GM21528 (cell line): ENCODE data around the gene CD34.
"Not testable (repeated sequence)": the region's sequence is repeated elsewhere in the genome, so short reads cannot be mapped to it uniquely, and the experiment has no call there.

Experiments
- ATAC-seq: cut with Tn5 transposase; IDR thresholded peaks from one replicate; pipeline ENCODE4 v1.9.1; 2021; ENCODE audit warnings: mild to moderate bottlenecking, moderate library complexity; ENCODE audit not compliant: unreplicated experiment, low FRiP score

CD34 gene

DNA sequence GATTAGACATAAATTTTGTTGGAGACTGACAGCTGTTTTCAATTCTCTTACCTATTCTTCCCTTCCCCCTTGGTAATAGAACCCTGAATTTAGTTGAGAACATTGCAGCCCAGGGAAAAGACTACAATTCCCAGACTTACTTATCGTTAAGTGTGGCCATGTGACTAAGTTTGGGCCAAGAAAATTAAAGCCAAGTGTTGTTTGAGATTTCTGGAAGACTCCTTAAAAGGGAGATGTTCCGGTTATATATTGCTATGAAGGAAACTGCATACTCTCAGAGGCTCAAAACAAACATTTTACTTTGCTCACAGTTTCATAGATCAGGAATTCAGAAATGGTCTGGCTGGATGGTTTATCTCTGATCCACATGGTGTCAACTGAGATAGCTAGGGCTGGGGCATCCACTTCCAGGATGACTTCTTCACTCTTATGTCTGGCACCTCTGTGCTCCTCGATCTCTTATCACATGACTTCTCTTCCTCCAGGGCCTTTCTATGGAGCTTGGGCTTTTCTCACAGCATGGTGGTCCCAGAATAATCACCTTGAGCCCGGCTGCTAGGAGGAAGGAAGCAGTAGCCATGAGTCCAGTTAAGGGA lies 22.4 kb upstream of the CD34 start:
- no peak for ATAC-seq

DNA sequence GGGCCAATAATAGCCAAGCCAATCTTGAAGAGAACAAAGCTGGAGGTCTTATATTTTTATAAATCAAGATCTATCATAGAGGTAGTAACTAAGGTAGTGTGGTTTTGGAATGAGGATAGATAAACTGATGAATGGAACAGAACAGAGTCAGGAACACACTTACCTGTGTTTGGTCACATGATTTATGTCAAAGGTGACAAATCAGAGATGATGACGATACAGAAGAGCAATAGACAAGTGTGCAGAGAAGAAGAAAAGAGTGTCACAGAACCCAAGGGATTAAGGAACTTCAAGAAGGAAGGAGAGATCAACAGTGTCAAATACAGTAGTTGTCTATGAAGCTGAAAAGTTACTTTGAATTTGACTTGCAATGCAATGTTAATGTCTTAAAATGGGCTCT lies 16.1 kb upstream of the CD34 start:
- ATAC-seq: no peak

DNA sequence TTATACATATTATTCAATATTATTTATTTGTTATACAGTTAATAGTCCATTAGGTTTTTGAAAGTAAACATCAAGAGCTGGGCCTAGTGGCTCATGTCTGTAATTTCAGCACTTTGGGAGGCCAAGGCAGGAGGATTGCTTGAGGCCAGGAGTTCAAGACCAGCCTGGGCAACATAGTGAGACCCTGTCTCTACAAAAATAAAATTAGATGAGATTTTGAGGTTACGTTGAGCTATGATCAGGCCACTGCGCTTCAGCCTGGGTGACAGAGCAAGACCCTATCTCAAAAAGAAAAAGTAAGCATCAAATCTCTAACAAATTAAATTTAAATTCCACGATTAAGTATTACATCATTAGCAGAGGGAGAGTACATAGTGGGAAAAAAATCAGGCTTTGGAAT lies 15.0 kb upstream of the CD34 start:
- not testable (repeated sequence) for ATAC-seq

DNA sequence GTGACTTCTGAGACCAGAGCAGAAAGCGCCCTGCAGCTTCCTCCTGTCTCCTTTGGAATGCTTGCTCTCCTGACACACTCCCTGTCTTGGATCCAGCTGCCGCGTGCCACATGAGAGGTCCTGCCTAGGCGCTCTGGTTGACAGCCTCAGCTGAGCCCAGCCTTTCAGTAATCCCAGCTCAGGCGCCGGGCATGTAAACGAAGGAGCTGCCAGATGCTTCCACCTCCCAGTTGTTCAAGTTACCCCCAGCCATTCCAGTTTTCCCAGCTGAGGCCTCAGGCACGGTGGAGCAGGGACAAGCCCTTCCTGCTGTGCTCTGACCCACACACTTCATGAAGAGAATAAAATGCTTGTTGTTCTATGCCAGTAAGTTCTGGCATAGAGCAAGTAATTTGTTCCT lies 14.3 kb upstream of the CD34 start:
- no peak for ATAC-seq

DNA sequence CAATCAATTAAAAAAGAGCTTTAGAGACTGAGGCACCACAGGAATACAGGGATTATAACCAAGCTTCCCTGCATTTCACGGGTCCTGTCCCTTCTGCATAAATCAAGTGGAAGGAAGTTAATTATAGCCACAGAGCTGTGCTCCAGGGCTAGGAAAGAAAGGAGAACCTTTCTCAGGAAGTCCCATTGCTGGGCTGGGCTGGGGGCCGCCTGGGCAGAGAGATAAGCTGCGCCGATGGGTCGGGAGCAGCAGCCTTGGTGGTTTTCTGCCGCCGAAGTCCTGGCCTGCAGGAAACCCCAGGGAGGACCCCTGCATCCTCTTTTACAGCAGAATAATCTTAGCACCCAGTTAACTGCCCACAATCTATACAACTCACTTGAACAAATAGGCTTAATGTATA lies 12.6 kb upstream of the CD34 start:
- ATAC-seq: no peak

DNA sequence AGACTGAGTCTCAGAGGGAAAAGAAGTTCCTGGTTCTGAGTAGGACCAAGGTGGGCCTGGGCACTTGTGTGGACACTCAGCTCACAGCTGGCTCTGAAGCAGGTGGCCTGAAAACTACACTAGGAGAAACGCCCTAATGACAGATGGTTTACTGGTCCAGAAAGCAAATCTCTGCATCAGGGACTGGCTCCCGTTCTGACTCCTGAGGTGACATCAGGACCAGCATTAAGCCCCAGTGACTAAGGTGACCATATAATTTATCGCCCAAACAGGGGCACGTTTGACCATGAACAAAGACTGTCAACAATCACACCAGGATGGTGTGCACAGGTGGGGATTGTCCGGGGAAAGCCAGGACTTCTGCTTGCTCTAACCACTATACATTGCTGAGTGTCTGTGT lies 12.2 kb upstream of the CD34 start:
- no peak for ATAC-seq

DNA sequence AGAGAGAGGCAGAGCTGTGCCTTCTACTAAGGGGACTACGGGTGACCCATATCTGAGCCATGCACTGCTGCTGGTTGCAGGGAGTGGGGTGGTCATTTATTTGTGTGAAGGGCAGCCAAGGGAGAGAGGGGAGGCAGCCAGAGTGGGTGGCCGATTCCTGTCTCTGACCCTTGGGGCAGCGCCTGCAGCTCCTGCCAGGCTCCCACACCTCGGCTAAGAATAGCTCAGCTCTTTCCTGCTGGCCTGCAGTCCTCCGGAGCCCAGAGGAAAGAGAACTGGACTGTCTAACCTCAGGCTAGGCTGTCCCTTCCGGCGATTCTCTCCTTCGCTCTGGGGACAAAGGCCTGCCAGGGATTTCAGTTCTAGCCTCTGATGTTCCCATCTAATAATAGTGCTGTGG lies 11.6 kb upstream of the CD34 start:
- ATAC-seq: no peak

DNA sequence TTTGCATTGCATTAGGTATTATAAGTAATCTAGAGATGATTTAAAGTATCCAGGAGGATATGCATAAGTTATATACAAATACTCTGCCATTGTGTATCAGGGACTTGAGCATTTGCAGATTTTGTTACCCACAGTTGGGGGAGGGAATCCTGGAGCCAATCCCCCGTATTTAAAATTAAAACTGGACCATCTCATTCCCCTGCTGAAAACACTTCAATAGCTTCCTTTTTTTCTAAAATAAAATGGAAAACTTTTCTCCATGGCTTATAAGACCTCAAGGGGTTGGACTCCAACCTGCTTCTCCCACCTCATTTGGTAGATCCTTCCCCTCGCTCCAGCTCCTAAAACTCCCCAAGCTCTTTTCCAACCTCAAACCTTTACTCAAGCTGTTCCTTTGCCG lies 10.4 kb upstream of the CD34 start:
- no peak for ATAC-seq

DNA sequence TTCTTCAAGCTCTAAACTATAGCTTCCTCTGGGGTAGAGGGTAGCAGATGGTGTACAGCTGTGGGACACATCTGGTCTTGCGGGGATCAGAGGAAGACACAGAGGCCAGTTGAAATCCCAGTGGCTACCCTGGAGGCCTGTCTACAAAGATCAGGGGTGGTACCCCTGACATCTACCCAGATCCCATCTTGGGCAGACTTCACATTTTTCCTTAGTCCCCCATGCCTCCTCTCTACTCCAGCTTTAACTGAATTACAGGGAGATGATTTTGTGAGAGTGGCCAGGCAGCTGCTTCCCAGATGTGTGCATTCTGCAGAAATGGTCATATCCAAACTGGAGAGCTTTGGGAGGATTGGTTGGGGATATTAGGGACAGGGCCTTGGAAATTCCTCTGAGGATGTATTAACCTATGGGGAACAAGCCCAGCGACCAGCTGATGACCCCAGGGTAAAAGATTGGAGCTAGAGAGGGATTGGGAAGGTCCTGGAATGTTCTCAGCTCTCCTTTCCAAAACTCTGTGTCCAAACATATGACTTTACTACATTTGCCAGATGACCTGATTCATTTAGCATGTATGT lies 9.6 kb upstream of the CD34 start:
- no peak for ATAC-seq

DNA sequence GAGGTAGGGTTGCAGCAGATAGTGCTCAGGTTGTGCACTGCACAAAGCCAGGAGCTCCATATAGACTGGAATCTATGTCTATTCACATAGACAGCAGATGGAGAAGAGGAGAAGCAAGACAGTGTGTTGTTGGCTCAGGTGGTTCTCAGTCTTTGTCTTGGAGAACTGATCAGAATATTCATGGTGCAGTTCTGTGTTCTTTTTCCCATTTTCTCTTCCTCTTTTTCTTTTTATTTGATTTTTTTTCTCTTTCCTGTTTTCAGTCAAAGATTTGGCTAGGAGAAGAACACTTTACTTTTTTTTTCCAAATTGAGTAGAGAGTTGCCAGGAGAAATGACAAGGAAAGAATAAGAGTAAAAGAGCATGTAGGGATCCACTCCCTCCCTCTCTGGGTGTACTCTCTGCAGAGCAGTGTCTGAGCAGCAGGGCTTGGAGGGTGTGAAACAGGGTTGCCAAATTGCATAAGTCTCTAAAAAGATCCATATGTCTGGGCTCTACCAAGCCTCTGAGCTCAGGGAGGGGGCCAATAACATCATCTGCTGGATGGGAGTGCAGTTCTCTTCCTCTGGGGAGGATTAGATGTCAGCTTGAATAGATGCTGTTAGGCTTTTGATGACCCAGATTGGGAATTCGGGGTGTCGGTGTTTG lies 8.7 kb upstream of the CD34 start:
- ATAC-seq: no peak

DNA sequence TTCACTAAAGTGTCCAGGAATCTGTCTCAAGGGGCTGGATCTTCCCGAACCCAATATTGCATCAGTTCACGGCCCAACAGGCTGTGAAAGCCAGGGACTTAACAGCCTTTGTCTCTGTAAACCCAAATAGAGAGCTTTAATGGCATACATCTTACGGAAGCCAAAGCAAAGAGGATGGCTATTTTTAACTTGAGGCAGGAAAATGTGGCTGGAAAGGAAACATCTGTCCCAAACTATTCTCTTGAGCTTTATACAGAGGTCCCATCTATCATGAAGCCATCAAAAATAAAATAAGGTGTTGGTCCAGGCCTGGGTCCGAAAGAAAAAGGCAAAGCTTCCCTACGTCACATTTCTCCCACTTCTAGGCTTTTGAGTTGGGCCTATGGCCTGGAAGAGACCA lies 7.7 kb upstream of the CD34 start:
- ATAC-seq: no peak

DNA sequence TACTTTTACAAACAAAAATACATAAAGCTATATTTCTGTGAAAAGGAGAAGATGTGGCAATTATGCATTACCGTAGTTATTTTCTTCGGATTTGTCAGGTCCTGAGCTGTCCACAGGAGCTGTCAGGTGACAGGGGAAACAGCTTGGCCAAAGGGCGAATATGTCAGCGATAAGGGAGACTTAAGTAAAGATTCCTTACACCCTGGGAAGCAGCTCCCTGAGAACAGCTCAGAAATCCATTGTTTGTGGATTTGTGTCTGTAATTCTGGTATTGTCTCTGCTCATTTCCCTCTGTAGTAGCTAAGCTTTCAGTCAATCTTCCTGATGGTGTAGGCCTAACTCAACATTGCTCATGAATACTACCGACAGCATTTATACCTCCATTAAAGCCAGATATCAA lies 7.1 kb upstream of the CD34 start:
- no peak for ATAC-seq

DNA sequence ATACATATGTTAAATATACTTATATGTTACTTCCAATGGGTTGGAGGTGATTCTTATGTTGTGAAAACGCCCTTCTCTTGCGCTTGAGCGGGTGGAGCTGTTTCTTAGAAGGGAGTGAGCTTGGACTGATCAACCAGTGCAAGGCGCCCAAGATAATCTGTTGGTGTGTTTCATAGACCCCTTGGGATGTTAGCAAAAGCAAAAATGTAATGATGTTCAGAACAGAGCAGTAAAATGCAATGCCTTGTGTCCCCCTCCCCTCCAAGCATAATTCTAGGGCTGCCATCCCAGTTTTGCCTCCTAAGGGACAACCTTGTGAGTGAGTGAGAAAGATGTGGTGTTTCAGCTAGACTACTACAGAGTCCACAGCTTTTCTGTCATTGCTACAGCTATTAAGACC lies 6.2 kb upstream of the CD34 start:
- no peak for ATAC-seq

DNA sequence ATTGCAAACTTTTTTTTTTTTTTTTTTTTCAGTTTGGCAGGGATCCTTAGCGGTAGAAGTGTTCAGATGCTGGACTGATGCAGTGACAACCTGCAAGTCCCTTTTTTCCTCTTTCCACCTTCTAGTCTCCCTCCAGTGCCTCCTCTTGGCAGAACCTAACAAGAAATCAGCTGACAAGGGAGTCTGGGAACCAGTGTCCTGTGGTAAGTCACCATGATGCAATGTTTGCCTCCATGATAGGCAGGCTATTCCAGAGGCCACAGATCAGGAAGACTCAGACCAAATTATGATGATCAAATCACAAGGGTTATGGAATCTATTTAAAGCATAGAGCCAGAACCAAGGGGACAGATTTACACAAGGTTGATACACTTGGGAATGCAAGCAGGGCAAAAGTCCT lies 3.0 kb upstream of the CD34 start:
- no peak for ATAC-seq

DNA sequence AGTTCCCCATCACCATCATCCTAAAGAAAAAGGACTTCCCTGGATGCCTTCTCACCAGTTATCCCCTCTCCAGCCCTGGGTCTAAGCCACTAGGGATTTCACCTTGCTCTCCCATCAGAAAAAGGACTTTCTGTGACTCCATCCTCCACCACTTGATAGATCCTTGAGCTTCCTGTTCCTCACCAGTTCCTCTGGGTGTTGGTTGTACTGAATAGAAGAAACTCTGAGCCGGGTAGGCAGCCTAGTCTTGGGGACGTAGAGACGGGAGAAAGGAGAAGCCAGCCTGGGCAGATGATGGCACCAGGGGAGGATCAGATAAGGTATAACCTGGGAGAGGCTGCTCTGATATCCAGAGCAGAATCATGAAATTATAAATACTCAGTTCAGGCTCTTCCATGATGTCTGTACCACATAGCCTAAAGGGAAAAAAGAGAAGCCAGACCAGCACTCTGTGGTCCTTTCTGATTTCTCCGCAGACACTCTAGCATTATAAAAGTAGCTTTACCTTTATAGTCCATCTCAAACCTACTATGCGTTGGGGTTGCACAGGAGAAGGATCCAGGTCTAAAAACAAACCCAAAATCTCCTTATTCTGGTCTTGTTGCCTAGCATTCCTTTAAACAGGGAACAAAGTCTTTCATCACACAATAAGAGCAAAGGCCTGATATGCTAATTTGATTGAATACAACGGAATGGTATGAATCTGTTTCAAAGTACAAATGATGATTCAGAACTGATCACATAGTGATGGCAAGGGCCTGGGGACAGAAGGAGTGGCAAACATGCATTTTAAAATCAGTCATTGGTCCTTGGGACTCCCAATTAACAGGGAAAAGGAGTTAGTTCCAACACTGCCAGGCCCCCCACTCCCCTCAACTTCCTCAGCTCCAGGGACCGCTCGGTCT lies 1.2 kb upstream of the CD34 start:
- no peak for ATAC-seq

DNA sequence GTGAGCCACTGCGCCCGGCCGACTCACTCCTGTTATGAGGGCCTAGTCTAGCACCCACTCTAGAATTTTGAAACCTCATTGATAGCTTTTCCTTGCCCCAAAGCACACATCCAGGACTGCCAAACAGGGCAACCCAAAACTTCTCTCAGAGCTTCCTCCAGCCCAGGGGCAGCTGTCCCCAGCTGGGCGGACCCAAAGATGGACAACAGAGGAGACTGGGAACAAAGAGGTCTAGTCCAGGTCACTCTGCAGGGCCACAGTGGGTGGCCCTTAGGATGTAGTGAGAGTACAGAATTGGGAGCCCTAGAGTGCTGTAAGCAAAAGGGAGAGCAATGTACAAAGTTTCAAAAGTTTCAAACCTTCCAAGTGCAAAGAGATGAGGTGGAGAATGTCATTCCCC lies 1.2 kb downstream of the CD34 start:
- ATAC-seq: no peak

DNA sequence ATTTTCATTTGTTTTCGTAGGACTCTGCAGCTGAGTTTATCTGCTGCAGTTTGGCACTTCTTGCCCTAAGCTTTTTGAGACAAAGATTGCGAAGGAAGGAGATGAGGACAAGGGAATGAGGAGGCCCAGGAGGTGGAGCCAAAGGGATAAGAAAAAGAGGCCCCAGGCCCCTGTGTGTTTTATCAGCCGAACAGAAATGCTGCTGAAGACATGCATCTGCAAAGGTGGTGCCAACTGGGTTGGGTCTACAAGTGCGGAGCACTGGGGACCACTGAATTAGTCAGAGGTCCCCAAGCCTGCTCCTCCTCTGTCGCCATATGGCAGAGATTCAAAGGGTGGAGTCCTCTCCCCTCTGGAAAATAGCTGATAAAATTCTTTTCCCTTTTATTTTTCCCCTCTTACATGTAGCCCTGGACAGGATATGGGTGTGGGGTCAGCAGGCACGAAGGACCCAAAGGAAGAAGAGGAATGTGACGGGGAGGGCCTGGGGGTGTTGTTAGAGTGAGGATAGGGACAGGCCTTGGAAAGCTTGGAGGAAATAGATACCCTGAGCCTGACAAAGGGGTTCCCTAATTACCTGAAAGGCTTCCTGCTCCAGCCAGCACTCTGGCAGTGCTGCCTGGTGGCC lies 2.7 kb downstream of the CD34 start:
- no peak for ATAC-seq

DNA sequence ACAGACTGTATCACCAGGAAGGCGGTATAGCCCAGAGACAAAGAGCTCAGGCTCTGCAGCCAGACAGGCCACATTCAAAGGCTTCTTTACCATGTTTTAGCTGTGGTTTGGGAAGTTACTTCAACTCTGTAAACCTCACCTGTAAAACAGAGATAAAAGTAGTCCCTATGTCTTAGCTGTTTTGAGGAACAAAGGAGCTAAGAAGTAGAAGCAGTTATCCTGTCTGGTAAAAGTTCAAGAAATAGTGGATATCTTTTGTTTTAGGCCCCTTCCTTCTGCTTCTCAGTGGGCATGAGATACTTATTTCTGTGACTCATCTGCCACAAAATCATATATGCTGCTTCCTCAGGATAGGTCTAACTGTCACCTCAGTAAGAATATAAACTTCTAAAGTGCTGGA lies 6.5 kb downstream of the CD34 start:
- ATAC-seq: no peak

DNA sequence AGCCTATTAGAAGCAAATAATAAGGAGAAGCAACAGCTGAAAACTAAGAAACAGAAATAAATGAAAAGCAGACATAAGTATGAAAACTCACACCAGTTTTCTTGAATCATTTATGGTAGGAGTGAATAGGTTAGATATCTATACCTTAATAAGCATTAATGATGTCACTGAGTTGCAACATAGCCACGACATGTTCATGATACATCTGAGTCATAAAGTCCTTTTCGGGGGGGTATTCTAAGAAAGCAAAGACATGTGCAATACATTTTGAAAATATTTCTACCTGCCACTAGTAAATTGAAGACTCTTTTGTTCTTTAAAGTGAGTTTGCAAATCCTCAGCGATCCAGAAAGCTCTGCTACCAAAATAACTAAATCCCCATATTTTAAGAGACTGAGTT lies 7.2 kb downstream of the CD34 start:
- no peak for ATAC-seq

DNA sequence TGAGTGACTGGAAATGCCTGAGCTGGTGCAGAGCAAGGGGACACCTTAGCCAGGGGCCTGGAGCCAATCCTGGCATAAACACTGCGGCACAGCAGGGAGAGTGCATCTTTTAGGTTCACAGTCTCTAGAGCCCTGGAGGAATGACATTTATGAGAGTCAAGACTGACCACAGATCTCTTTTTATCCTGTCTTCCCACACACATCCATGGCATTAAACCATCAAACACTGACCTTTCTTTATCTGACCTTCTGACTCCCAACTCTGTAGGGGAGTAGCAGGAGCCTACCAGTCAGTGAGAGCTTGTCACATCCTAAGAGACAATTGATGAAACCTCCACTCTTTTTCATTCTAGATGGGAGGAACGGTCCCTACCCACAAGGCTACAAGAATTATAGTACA lies 7.9 kb downstream of the CD34 start:
- no peak for ATAC-seq

DNA sequence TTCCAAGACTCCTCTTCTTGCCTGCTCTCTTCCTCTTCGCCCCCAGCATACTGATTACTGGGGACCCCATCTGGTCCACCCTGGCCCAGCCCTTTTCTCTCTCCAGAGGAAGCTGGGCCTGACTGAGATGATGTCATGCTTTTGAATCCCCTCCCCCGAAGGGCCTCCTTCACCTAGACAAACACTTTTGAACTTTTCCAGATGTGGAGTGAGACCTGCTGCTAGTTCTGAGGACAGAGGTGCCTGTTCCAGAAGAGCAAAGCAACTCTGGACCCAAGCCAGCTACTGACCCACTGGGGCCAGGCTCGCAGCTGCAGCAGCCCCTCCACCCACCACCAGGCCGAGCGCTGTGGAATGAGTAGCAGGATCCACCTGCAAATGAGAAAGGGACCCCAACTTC lies 8.4 kb downstream of the CD34 start:
- ATAC-seq: no peak
